Endometrium (tissue), 2 donors: Measurements from ENCODE around the gene MPPED2.
"Not testable (repeated sequence)": the region's sequence is repeated elsewhere in the genome, so short reads cannot be mapped to it uniquely, and the experiment has no call there.

Experiments used
- FAIRE-seq: peaks from 2 replicates; lab custom pipeline; 2012; peaks lifted over from hg19 to GRCh38; lab: Jason Lieb, UNC
- donor health status: control.
- donor health status: control.

The MPPED2 gene

DNA sequence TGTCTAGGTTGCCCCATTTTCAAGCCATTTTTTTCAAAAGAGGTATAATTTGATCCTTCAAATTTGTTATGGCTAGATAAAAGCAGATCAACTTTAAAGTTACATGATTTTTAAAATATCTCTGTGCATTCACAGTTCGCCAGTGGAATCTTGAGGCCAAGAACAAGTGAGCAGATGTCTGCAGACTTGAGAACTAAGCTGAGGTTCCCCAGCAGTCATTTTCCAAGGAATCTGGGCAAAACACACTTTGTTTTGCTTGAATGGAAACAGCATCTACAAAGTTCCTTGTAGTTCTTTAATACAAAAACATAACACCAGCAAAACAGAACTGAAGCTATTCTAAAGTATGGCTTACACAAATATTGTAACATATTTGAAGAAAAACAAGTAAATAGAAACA is 7.7 kb downstream of the MPPED2 start:
- no peak for FAIRE-seq

DNA sequence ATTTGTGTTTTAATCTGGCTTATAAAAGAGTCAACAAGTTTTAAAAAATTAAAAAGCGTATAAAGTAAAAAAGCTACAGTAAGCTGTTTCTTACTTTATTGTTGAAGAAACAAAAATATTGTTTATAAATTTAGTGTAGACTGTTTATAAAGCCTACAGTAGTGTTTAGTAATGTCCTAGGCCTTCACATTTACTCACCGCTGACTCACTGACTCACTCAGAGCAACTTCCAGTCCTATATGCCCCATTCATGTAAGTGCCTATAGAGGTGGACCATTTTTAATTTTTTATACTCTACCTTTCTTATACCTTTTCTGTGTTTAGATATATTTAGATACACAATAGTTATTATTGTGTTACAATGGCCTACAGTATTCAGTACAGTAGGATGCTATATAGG is 12.2 kb downstream of the MPPED2 start:
- FAIRE-seq, result no peak

DNA sequence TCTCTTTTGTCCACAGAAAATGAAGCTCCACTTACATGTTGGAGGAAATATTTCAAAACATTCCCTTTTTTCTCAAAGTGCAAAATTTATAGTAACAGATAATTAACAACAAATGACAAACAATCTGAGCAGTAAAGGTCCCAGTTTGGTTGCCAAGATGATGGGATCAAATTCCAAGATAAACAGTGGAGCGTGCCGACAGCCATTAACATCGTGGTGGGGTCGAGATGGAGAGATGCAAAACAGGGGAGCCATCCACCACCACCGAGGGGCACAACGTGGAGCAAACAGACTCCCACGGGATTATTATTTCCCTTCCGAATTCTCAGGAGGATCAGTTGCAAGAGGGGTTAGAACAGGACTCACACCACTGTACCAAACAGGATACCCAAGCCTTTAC is 17.2 kb downstream of the MPPED2 start:
- no peak for FAIRE-seq

DNA sequence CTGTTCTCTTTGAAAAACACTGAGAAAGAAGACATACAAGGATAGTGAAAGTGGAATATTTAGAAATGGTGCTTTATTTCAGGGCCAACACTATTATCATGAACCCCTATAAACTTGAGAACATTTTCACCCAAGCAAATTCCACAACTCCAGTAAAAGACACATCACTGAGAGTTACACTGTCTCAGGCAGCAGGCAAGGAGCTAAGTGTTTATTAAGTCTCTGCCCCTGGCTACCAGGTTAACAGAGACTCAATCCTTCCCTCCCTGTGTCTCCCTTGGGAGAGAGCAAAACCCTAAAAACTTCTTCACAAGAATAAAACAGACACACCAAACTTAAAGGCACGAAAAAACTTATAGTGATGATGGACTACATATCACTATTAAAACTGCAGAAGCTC is 18.5 kb downstream of the MPPED2 start:
- no peak for FAIRE-seq

DNA sequence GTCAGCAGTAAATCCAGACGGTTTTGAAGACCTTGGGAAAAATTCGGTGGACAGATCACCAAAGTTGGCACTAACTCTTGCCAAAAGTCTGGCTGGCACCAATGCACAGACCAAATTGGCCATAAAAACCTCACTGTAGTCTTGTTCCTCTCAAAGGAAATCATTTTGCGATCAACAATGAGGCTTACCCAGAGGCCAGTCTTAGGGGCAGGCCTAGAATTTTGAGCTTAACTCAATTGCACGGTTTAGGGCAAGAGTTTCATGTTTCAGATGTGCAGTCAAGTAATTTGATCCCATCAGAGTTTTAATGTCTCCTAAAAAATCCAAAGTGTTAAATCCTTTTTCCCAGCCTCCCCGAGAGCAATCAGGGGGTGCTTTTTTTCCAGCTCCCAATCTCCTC is 19.0 kb downstream of the MPPED2 start:
- FAIRE-seq, result no peak

DNA sequence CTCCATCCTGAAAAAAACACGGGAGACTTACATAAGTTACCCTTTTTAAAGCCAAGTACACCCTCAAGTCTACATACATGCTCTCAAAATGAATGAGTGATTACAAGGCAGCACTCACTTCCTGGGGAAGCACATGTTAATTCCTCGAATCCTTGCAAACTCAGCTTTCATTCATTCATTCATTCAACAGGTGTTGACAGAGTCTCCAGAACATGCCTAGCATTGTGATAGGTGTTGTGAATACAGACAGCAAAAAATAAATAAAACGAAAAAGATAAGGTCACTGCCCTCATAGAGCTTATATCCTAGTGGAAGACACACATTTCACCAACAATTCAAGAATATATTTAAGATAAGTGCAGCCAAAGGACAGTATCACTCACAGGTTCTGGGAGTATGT is 19.7 kb downstream of the MPPED2 start:
- no peak for FAIRE-seq

DNA sequence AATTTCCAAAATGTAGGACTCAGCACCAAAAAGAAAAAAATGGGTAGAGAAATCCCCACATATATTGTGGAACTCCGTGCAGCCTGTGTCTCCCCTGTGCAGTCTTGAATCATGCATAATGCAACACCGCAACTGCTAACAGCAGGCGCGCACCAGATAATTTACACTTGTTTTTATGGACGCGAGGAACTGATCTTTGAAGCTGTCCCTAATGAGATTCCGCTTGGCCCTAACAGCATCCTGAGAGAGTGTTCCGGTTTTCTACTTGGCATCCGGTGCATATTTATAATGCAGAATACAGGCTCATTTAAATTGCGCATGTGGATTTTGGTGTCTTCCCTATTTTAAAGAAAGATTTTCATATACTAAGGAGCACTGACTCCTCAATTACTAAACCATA is 21.1 kb downstream of the MPPED2 start:
- no peak for FAIRE-seq

DNA sequence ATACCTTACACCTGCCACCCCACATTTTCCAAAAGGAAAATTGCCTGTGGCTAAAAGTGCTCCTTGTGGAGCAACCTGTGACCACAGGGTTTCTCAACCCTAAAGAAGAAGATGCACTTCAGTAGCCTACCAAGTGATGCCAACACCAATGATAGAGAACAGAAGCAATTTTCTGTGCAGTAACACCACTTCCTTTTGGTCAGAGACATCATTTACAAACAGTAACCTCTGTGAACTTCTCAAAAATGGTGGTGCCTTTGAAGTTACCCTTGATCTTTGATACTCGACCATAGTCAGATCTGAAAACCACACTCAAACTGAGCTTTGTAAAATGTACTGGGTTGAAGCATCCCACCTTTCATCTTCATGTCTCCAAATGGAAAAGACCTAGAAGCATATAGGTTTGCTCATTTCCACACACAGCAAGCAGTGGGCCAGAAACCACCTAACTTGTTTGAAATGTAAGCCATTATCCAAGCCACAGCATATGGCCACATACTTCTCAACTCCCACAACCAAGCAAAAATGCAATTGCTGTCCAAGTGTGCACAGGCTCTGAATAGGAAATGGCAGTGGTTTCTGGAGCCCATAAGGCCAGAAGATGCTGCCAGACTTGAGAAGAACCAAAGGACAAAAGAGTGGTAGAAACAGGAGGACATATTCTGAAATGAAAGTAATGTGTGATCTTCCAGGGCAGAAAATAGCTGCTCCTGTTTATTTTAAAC is 24.3 kb downstream of the MPPED2 start:
- no peak for FAIRE-seq

DNA sequence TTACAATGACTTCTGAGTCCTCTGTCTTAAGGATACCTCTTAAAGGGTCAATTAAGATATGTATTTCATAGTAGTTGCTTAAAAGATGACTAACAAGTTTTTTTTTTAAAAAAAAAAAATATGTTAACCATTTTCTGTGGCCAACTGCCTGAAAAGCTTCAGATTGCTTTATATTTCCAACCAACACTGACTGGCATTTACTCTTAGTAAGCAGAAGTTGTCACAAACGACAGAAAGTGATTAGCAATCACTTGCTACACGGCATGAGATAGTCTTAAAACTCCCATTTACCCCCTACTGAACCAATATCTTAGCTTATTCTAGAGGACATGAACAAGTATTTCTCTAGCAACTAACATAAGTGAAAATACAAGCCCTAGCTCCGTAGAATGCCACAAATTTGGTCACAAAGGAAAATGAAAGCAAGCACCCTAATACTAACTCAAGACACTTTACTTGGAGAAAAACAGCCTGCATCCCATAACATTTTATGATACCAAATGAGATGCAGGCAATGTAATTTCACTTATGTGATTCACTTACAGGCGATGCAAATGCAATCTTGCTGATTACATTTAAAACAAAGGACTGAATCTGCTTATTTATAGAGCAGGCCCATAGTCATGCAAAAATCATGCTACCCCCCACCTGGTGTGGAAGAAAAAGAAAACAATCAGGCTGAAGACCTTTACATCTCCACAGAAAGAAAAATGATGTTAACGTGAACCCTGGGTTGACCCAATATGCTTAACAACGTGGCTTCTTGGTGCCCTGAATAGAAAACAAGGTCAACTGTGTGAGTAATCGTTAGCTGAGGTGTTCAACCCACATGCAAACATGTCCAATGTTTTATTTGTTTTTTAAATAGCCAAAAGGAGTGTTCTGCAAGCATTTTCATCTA is 25.7 kb downstream of the MPPED2 start:
- FAIRE-seq, result no peak

DNA sequence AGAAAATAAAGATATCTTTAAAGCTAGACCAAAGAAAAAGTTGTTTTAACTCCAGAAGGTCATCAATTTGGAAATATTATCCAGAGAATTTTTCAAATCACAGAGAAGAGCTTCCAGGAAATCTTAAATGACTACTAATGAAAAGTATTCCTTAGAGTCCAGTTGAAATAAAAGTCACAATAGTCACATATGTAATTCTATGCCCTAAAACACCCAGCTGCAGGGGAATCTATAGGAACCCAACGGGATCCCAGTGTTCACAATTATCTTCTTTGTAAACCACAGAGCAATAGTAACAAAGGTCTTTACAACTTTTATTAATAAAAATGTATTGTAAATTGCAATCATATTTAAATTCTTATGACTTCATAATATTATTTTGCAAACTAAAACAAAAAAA is 27.1 kb downstream of the MPPED2 start:
- FAIRE-seq, result no peak

DNA sequence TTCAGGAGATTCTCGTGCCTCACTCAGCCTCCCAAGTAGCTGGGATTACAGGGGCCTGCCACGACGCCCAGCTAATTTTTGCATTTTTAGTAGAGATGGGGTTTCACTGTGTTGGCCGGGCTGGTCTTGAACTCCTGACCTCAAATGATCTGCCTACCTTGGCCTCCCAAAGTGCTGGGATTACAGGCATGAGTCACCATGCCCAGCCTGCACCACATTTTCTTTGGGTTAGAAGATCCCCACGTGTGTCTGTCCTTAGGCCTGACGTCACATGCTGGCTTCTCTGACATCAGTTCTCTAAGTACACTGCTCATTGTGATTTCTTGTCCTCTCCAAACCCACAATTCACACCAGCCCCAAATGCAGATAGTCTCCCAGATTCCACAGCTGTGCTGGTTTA is 31.6 kb downstream of the MPPED2 start:
- not testable (repeated sequence) for FAIRE-seq

DNA sequence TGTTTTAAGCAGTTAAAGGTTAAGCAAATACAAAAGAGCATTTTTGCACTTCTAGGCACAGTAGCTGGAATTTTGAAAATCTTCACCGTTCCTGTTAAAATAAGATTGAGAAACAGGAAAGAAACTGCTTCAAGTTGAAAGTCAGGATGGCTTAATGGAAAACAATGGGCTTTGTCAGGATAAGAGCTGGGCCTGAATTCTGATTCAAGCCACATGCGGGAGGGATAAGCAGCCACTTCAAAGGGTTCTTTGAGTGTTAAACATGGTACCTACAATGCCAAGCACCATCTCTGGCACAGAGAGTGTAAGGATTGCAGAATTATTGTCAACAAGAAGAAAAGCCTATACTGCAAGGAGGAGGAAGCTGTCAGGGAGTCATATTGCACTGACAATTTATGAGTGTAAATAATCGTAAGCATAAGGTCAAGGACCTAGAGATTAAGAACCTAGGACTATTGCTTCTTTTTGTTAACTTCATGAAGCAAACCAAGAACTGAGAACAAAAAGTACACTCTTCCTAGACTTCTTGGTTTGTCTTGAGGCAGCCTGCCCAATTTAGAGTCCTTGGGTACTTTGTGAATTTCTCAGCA is 32.5 kb downstream of the MPPED2 start:
- no peak for FAIRE-seq

DNA sequence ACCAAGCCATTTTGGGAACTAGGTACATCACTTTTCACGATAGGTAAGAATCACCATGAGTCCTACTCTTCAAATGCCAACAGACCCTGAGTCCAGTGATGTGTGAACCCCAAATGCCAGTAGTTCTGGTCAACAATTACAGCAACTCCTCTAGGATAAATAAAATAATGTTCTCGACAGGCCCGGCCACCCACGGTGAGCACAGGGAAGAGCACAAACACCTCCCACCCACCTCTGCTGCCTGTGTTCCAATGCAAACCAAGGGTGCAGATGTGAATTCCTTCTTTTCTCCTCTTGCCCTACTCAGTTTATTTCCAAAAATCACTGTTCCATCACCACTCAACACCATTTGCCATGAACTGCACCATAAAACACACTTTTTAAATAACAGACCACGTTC is 33.3 kb downstream of the MPPED2 start:
- no peak for FAIRE-seq

DNA sequence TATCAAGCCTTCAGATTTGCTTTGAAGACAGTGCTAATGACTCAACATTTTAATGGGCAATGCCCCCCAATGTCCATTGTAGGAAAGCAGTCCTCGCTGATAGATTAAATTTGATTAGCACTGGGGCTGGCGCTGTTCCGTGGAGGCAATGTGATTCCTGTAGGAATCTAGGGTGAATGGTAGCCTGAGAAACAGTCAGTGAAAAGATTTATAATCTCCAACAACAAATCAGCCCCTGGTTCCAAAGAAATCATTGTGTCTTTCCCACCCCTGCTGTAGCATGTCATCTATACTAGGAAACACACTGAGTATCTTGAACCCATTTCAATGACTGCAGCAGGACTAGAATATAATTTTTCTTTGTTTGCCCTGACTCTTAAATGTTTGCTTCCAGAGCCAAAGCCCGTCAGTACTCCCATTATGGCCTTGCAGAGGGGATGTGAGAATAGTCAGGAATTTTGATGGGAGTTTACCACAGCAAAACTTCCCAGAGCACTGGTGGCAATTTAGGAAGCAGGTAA is 36.1 kb downstream of the MPPED2 start:
- no peak for FAIRE-seq

DNA sequence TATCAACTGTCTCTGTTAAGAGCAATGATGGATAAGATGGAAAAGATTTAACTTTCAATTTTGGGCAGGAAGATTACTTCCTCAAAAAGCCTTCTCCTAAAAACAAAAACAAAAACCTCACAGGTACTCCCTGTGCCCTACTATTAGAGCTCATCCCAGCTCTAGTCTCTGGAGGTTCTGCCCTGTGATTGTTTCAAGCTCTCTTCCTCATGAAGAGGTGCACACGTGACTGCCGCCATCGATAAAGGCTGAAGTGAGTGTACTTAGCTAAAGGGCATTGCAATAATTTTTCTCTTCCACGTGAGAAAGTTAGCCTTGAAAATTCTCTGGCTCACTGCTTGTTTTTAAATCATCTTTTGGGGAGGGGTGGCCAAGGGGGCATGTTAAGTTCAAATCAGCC is 36.6 kb downstream of the MPPED2 start:
- no peak for FAIRE-seq

DNA sequence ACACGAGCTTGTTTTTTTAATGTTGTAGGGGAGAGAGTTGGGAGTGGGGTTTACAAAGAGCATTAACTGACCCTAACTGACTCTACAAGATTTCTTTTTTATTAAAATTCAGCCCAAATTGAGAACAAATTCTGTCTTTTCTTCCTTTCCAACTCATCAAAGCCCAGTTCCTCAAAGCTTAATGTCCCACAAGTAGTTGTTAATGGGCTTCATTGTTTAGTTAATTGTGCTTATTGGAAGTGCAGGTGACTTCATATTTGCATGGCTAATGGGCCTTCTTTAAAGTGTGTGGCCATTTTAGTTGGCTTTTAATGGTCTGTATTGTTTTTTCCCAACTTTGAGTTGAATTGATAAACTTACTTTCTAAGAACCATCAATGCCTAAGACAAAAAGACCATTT is 39.8 kb downstream of the MPPED2 start:
- no peak for FAIRE-seq

DNA sequence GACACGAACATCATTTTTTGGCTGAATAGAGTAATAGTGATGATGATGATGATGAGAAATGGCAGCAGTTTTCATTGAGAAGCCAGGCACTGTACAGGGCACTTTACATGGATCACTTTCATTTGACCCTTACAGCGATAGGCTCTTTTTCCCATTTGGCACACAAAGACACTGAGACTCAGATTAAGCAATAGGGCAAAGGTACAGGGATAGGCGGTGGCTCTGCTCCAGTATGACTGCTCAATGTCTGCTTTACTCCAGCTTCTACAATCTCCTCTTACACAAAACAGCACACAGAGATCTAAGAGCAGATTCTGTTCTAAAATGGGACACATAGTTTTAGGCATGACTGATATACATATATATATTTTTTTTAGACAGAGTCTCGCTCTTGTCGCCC is 40.6 kb downstream of the MPPED2 start:
- no peak for FAIRE-seq

DNA sequence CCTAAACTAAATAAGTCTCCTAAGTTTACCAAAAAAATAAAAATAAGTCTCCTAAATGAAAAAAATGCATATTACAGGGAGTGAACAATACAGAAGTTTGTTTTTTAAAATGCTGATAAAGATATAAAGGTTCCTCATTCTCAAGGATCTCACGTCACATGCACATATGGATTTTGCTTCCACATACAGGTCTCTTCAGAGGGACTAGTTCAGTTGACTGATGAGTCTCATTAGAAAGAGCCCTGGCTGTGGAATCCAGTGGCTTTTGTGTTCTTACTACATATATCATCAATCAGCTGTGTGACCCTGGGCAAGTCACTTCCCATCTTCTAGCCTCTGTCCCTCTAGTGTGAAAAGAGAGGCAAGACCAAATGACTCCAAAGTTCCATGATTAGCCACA is 43.1 kb downstream of the MPPED2 start:
- no peak for FAIRE-seq

DNA sequence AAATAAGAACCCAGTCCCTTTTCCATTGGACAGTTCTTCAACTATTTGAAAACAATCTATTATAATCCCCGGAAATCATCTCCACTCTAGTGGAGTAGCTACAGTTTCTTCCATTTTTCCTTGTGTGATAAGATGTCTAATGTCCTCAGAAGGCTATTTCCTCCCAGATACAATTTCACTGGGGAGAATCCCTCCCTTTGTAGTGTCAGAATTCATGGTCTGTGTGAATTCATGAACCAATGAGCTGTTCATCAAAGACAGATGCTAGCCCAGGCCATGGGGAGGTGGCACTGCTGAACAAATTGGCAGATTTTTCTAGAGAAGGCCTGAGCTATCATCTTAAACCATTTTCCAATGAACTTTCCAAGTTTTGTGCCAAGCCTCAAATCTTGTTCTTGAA is 45.4 kb downstream of the MPPED2 start:
- FAIRE-seq, result no peak

DNA sequence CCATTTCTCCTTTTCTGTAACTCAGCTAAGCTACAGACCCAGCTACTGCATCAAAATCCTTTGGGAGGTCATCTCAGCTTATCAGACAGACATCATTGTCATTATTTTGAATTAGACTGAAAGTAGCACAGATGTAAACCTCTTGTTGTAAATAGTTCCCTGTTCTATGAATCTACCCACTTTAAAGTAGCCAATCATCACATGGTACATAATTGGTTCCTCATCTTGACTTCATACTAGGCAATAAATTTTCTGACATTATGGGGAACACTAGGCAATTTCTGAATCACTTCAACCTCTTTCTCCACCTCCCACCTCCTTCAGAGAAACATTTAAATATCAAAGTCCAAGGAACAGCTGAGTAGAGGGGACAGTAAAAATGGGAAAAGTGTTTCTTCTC is 47.9 kb downstream of the MPPED2 start:
- FAIRE-seq, result no peak

DNA sequence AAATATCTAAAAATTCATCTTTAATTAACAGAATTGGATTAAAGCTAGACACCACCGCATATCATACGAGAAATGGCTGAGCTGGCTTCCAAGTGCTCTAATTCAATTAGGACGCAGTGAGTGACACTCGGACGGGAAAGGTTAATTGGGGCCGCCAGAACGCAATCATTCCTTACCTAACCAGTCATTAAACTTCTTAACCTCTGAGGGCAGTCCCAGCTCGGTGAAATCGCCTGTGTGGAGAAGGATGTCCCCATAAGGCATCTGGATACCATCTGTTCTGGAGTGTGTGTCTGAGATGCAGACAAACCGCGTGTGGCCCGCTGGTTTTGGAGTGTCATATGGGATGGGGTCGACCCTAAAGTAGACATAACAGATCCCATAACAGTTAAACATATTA is 50.3 kb downstream of the MPPED2 start:
- FAIRE-seq, result no peak

DNA sequence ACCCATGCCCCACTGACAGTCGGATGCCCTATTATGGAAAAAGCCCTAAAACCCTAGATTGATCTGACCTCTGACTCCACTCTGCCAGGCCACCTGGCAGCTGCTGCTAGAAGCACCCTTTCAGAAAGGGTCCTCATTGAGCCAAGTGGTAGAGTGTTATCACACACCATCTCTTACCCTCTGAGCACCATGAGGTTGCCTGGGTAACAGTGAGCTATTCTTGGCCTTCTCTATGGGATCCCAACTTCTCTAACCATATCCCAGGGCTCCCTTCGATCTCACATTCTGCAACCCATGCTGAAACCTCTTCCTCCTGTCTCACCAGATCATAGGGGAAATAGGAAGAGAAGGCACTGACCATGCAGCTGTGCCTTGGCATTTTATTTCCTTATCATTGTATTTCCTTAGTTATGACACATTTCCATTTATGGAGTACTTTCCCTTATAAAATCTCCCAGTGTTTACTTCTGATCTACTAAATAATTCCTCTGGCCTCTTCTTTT is 52.7 kb downstream of the MPPED2 start:
- no peak for FAIRE-seq

DNA sequence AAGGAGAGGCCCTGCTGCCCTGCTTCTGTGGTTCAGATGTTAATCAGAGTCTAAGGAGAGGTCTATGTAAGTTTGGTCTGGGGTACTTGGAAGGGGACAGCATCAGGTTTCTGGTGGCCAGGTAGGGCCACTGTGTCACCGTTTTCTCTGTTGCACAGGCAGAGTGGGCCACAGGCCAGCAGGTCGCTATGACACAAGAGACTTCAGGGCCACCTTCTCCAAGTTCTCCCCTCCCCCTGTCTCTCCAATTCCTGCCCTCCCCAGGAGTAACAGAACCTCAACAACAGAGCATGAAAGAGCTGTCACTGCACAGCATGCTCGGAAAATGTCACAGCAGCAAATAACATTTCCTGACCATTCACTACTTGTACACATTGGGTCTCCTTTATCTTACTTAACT is 58.6 kb downstream of the MPPED2 start:
- FAIRE-seq, result no peak
